NCI-H1694 (cell line): ENCODE measurements around the gene TNS1.

Experiments used
- DNase-seq: peaks from one replicate; lab custom pipeline; 2025; lab: John Stamatoyannopoulos, UW

The TNS1 gene

DNA sequence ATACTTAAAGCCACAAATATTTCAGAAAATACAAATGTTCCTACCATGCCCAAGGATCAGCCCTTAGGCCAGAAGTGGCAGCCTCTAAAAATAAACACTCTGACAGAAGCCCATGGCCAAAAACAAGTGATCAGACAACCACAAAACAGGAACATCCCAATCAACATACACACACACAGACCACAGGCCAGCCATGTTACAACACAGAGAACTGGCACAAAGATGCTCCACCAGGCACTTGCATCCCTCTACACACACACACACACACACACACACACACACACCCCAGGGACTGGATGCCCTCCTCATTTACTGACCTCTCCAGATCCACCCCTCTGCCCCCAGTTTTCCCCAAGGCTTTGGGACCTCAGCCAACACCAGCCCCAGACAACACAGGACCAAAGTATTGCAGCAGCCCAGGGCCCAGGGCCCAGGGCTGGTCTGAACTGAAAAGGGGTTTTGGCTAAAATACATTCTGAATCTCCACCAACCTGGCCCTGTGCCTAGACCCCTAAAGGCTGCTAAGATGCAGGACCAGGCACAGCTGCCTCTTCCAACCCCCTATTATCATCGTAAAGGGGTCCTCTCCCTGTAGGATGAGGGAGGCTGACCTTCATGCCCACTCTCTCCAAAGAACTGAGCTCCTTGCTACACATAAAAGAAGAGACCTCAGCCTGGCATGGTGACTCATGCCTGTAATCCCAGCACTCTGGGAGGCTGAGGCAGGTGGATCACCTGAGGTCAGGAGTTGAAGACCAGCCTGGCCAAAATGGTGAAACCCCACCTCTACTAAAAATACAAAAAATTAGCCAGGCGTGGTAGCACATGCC lies 151.4 kb downstream of the TNS1 start:
- DNase-seq: no peak

DNA sequence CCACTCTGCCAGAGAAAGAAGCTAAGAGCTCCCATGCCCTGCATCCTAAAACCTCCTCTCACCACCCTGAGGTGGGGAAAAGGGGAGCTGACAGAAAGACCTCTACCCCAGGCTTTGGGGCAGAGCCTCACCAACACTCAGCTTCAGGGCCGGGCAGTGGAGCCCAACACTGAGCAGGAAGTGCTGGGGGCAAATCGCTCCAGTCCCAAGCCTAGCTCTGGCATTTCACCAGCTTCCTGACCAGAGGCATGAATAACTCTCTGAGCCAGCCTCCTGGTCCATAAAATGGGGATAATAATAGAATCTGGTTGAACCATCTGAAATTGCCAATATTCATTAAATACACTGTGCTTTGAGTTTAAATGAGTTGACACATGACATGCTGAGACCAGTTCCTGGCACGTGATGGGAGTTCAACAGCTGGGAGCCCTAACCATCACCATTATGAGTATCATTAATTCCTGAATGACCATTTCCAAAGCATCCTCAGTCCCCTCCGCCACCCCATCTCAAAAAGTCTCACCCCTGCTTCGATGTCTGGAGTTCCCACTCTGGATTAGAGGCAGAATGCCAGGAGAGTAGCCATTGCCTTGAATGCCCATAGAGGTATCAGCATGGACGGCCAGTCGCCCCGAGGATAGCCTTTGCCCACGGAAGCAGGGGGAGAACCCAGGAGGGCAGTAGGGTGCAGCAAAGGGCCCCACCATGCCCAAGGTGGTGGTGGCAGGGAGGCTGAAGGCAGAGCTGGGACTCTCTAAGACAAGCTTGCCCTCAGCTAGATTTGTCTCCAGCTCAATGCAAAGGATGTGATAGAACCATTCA lies 153.4 kb downstream of the TNS1 start:
- DNase-seq: no peak

DNA sequence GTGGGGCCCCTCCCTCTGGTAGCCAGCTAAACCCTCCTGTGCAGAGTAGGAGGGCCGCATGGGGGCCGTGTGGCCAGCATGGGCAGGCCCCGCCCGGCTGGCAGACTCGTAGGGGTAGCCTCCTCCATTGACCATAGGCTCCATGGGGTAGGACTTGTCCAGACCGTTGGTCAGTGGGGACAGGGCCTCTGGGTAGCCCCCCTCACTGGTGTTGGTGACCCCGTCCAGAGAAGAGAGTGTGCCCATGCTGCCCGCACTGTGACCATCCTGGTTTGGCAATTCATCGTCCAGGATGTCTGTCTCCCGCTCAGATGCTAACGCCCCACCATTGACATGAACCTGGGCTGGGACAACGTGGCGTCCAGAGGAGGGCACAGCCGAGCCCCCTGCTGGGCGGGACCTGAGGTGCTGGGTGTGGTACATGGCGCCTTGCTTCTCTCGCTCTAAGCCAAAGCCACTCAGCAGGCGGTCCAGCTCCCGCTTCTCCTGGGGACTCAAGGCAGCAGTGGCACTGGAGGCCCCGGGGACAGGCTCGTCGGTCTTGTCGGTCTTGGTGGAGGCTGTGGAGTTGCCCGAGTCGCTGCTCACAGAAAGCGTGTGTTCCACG lies 154.3 kb downstream of the TNS1 start:
- DNase-seq: no peak

DNA sequence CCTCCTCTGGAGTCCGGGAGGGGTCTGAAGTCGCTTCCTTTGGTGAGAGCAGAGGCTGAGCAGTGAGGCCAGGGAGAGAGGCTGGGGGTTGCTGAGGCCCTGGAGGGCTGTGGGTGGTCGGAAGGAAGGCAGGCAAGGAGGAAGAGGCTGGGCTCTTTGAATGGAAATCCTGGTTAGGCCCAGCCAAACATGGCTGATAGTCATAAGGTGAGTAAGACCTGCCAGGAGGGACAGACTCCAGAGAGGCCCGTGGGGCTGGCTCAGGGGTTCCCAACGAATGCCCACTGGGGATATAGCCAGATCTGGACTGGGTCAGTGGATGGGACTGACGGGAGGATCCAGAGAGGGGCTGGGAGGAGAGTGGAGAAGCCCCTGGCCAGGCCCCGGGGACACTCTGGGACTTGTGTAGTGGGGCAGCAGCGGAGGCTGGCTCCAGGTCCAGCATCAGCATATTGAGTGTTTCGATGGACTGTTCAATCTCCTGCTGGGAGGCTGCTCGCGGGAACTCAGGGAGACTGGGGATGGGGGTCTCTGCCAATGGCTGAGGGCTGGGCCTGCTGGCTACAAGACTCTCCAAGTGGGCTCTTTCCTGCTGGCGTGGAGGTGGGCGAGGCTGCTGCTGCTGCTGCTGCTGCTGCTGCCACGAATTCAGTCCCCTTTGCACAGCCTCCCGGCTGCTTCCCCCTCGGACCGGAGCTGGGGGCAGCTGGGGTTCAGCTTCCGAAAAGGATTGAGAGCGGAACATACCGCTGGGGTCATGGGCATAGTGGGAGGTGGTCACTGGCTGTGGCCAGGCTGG lies 155.0 kb downstream of the TNS1 start:
- no peak for DNase-seq

DNA sequence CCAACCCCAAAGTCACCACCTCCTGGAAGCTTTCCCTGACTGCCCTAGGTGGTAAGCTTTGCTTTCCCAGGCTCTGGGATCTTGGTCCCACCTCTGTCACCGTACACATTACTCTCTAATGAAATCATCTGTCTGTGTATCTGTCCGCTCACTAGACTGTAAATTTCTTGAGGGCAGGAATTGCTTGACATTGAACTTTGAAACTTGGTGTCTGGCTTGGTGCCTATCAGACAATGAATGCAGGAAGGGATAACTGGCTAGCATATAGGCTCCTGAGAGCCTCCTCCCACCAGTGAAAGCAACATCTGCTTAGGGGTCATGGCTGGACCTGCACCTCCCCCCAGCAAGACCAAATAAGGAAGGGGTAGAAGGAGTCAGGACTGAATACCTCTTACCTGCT lies 155.7 kb downstream of the TNS1 start:
- DNase-seq: no peak

DNA sequence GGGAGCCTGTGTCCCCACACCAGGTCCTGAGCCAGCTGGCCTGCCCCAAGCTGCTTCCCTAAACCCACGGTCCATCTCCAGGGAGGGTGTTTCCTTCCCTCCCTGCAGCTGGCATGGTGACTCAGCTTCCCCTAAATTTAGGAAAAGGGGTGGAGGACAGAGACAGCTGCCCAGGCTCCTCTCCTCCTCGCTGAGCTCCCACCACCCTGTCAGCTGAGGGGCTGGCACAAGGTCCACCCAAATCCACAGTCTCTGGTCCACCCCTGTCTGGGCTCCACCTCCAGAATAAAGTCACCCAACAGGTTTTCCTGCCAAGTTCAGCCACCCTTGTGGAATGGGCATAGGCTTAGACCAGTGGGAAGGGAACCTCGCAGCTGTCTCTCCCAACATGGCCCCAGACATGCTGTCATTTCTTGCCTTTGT lies 156.5 kb downstream of the TNS1 start:
- DNase-seq: no peak

DNA sequence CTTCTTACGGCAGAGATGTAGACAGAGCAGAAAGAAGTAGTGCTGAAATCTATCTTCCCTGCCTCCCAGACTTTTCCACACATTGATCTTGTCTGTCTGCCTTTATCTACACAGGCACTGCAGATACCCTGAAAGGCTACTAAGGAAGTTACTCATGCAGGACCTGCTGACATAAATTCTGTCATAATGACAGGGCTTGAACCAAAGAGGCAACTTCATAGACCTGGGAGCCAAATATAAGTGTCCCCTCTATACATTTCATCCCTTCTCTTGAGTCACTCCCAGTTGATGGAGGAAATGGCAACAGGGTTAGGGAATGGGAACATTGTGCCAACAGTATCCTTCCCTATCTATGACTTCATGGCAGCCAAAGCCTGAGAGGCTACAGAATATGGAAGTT lies 157.5 kb downstream of the TNS1 start:
- no peak for DNase-seq

DNA sequence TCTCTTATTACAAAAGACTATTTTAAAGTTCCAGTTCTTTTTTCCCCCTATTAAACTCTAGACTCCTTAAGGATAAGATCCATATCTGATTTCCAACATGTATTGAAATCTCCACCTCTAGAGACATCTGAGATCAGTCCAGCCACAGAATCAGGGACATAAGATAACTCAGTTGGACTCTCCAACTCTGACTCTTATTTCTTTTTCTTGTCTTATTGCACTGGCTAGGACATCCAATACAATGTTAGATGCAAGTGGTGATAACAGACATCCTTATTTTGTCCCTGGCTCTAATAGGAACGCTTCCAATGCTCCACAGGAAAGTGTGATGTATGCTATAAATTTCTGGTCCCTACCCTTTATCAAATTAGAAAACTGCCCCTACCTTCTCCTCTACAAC lies 158.1 kb downstream of the TNS1 start:
- DNase-seq: no peak

DNA sequence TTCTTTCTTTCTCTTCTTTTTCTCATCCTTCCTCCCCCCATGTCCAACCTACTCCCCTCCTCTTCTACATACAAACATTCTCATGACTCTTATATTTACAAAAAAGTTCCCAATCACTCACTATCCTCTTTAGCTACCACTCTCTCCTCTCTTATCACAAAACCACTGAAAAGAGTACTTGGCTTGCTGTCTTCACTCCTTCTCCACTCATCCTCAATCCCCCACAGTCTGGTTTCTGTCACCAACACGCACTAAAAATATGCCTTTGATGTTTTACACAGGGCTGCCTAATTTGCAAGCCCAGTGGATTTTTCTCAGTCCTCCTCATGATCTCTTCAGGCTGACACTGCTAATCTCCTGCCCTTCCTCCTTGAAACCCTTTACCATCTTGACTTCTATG lies 159.5 kb downstream of the TNS1 start:
- no peak for DNase-seq

DNA sequence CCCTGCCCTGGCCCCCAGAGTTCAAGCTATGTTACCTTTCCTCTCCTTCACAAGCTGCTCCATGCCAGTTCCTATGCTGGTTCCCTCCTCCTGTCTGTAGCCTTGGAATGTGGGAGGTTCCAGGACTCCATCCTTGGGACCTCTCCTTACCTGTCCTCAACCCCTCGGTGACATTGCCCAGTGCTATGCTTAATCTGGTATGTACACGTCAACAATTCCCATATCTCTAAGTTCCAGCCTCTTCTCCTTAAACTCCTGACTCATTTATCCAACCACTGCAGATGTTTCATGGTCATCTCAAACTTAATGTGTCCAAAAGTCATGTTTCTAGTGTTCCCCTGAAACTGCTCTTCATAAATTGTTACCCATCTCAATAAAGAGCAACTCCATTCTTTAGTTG lies 160.8 kb downstream of the TNS1 start:
- no peak for DNase-seq

DNA sequence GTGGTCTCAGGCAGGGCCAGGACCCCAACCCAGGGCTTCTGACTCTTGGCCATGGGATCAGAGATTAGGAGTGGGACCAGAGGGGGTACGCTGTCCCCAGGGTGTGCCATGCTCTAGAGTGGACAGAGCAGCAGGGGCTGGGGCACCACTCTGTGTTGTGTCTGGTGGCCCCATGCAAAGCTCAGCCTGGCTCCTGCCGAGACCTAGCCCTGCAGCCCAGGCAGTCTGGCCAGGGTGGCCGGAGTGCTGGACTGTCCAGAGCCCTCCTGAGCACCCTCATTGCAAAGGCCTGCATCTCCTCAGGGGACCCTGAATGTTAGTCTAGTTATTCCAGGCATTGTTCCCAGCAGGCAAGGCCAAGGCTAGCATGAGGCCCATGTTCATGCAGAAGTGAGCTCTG lies 162.3 kb downstream of the TNS1 start:
- DNase-seq: no peak

DNA sequence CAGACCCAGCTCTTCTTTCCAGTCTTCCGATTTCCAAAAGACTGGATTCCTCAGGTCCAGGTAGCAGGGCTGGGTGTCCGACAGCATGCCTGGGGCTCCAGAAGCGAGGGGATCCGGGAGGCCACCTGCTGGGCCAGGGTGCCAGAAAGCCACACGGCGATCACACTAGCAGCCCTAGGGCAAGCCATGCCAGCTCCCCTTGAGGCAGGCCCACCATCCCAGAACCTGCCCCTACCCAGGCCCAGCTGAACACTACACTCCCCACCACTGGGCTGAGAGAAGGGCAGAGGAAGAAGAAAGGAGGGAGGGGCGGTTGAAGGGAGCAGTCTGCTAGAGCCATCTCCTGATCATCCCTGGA lies 163.1 kb downstream of the TNS1 start:
- no peak for DNase-seq

DNA sequence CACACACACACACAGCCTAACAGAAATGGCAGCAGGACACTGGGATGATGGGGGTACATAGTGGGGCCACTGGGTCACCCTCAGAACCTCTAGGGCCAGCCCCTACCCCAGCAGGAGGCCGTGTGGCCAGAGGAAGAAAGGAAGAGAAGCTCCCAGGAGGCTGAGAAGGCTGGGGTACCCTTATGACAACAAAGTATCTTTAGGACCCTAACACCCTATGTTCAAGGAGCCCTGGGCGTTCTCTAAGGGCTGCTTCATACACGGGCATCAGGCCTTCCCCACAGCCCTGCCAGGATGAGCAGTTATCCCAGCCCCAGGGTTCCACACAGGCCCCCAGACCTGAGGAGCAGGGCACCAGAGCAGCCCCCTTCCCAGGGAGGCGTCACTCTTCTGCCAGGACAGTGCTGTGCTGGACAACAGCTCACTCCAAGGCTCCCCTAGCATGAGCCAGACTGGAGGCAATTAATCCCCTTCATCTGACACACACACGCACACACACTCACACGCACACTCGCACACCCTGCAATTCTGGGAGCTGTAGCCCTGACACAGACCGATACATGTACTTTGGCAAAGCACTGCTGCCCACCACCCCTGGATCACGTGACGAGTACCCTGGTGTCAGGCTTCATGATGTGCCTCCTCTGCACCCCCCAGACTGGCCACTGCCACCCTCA lies 163.6 kb downstream of the TNS1 start:
- DNase-seq: no peak

DNA sequence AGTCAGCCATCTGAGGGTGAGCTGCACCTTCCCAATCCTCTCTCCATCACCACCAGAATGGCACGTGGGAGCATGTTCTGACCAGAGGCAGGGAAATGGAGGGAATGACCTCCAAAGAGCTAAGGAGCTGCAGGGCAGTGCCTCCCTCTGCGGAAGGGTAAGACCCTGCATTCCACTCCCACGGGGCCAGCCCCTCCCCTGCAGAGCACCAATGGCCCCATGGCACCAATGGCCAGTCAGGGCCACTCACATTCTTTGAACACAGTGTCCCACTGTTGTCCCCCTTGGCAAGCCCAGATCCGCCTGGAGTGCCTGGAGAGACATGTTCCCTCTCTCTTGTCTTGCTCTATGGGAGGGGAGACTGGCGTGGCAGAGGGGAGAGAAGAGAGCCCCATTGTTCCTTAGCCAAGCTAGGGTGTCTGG lies 164.4 kb downstream of the TNS1 start:
- DNase-seq: no peak

DNA sequence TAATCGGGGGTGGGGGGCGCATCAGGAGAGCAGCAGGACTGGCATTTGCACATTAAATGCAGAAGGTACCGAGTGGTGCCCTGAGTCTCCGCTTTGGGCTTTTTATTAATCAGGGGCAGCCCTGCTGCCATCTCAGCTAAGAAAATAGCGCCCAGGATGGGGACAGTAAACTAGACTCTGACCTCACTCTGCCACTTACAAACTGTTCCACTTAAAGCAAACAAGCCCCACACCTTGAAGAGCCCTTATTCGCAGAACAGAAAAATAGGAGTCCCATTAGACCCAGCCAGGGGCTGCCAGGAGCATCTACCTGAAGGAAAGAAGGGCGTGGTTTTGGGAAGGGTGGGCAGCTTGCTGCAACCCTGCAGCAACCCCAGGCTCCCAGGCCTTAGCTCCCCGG lies 165.3 kb downstream of the TNS1 start:
- no peak for DNase-seq

DNA sequence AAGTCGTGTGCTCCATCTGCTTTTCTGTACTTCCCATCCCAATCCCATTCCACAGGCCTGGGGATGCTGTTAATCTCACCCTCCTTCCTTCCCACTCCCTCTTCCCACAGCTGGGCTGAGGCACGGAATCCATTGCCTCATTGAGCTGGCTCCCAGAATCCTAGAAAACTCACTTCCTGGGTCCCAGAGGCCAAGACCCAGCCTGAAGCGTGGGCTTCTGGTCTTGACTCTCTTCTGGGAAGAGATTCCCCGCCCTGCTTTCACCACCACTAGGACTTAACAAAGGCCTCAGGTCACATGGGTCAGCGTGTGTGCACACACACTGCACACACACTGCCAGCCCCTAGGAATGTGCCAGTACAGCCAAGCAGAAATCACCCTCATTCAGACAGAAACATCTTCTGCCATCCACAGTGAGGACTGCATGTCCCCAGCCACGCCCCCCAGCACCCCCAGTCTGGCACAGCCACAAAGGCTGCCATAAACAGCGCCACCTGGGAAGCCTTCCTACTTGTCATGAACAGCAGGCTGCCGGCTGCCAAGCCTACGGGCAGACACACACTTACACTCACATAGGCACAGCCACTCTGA lies 165.8 kb downstream of the TNS1 start:
- DNase-seq: no peak

DNA sequence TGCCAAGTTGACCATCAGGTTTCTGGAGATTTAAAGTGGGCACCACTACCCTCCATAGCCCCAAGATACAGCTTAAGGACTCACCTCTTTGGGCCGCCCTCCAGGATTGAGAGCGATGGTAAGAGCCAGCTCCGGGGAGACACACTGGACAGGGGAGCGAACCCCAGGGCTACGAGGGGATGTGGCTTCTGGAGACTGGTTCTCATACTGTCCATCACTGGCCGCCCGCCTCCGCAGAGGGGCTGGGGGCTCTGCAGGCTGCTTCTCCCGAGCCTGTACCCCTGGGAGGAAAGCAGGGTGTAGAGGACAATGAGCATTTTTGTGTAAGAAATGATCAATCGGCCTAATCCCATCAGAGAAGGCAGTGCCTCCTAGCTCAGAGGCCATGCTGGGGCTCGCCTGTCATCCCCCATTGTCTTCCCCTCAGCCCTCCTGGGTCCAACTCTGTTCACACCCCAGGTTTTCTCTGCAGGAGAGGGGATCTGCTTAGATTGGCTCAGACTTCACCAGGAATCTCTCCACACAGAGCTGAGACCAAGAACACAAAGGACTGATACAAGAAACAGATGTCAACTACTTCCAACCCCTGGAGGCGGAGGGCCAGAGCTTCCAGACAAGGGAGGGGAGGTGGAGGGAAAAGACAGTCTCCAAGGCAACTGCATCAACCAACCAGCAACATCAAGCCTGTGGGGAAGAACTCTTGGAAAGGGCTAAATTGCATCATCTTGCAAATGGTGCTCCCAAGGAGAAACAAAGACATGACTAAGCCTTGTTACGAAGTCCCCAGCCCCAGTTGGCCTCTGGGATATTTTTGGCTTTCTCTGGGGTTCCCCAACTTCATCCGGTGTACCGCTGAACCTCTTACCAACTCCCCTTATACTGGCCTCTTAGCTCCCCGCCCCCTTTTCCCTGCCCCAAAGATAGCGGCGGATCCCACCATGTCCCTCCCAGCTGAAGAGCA lies 166.6 kb downstream of the TNS1 start:
- no peak for DNase-seq

DNA sequence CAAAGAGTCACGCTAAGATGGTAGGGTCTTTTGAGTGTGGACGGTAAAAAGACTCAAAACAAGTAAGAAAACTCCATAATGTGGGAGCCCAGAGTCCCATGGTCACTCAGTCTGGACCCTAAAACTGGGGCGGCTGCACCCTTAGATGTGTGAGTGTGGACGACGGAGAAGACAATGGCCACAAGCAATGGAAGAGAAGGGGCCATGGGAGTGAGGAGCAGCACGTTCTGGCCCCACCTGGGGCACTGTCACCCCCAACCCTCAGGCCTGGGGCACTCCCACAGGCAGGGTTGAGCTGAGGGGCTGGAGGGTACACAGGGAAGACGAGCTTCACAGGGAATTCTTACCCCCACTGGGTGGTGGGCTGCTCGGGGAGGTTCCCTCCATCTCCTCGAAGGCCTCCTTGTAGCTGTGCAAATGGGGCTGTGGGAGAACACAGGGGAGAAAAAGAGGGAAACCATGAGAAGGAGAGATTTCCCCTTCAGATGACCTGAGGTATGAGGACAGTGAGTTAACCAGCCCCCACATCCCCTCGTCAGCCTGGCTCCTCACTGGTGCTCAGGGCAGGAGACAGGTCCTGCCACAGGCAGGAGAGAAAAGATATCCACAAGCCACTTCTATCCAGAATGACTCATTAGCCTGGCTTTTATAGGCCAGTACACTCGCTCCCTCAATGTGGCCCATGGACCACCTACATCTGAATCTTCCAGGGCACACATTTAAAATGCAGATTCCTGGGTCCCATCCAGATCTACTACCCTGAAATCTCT lies 167.9 kb downstream of the TNS1 start:
- no peak for DNase-seq

DNA sequence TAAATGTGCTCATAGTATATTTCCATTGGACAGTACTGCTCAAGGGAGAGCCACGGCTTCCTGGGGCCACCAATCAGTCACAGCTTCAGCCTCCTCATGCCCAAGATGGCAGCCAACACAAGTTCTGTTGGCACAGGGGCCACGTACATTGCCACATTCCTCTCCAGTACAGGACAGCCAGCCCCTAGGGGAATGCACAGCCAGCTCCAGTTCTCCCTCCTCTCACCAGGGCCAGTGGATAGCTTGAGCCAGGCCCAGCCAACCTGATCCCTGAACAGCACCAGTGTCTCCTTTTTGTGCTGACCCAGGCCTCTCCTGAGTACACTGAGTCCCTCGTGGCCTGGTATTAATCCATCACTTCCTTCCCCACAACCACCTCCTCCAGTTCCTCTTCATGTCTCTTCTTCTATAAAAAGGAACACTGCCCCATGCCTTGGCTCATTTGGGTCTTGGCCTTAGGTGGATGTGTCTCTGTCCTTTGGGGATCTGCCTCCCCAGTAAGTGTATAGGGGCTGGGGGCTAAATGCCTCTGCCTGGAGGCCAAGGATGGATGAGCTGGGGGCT lies 168.7 kb downstream of the TNS1 start:
- no peak for DNase-seq
